ENCODE data around the gene SPATS1.

The SPATS1 gene, protein sequence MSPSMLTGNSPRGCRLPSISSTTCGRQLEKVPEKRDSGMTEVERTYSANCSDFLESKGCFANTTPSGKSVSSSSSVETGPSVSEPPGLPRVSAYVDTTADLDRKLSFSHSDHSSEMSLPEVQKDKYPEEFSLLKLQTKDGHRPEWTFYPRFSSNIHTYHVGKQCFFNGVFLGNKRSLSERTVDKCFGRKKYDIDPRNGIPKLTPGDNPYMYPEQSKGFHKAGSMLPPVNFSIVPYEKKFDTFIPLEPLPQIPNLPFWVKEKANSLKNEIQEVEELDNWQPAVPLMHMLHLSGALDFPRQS

DNA sequence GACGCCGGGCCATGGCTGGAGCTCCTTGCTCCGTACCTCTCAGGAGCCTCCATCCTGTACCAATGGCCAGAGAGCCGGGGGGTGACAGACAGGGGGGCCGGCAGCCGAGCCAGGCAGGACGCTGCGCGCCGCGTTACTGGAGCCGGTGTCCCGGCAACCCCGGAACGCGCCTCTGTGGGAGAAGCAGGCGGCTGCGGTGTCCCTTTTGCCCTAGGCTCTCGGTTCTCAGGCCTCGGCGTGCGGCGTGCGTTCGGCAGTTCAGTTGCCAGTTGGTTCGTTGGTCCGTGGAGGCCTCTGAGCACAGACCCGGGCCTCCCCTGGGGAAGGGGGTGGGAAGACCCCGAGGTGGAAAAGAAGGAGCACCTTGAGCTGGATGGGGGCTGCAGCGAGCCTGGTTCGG, at the start of gene SPATS1:
SPATS1 (plus strand) TSS at position 162 of the 400 bp plus-strand sequence. CDS start 446 bp downstream, outside the sequence.
- TF ChIP-seq, protein P1, sequence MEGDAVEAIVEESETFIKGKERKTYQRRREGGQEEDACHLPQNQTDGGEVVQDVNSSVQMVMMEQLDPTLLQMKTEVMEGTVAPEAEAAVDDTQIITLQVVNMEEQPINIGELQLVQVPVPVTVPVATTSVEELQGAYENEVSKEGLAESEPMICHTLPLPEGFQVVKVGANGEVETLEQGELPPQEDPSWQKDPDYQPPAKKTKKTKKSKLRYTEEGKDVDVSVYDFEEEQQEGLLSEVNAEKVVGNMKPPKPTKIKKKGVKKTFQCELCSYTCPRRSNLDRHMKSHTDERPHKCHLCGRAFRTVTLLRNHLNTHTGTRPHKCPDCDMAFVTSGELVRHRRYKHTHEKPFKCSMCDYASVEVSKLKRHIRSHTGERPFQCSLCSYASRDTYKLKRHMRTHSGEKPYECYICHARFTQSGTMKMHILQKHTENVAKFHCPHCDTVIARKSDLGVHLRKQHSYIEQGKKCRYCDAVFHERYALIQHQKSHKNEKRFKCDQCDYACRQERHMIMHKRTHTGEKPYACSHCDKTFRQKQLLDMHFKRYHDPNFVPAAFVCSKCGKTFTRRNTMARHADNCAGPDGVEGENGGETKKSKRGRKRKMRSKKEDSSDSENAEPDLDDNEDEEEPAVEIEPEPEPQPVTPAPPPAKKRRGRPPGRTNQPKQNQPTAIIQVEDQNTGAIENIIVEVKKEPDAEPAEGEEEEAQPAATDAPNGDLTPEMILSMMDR (IDR thresholded peaks at IDR 0.05): no peak

DNA sequence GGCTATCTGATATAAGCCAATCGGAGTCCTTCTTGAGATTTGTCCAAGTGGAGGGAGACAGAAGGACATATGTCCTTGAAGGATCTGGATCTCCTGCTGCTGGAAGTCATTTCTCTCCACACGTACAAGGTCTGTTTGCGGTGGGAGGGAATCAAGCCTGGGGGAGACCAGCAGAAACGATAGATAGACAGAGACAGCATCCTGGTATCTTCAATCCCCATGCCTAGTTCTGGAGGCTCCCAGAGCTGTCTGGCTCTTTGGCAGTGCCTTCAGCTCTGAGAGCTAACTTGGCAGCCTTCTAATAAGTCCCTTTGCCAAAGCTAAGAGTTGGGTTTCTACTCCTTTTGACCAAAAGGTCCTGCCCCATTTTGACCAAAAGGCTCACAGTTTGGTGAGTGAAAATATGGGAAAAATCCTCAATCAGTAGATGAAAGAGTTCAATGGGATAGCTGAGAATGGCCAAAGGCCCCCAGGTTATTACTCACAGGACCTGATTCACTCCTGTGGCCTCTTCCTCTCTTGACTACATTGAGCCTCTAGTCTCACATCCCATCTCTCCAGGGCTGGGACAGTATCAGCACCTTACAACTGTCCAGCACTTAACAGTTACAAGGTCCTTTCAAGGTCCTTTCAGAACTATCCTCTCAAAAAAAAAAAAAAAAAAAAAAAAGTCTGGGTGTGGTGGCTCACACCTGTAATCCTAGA, 49.6 kb upstream of the SPATS1 start:
- TF ChIP-seq, protein P1 (IDR thresholded peaks at IDR 0.05): no peak

DNA sequence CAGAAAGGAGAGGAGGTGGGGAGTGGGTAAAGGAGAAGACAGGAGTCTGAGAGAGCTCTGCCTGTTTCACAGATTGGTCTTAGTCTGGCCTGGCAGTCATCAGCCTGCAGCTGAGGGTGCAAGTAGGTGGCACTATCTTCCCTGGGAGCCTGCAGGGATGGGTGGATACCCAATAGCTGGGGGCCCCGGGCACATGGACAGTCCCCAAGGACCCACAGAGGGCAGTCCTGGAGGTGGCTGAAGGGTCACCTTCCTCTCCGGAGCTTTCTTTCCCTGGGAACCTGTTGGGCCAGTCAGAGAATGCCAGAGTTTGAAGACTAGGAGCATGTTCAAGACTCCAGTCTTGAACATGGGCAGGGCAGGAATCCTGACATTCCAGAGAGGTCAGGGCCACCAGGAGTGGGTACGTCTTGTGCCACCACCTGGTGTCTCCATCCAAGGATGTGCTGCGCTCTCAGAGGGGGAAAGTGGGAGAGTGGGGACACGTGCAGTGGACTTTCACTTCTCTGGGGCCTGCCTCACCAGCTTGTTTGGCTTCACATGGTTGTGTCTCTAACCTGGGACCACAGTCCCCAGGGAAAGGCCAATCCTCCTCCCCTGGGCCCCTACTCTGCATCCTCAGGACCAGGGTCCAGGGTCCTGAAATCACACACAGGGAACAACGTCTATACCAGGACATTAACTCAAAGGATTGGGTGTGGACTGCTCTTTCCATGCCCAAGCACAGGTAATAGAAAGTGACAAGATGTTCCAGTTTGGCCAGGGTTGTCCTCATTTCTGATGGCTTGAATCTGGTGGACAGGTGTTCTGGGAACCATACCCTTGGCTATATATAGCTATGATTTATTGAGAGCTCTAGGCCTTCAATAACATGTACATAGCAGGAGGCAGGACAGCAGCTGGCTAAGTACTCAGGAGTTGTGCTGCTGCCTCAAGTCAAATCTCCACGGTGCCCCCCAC, 47.3 kb upstream of the SPATS1 start:
- TF ChIP-seq, protein P1 (IDR thresholded peaks at IDR 0.05): no peak

DNA sequence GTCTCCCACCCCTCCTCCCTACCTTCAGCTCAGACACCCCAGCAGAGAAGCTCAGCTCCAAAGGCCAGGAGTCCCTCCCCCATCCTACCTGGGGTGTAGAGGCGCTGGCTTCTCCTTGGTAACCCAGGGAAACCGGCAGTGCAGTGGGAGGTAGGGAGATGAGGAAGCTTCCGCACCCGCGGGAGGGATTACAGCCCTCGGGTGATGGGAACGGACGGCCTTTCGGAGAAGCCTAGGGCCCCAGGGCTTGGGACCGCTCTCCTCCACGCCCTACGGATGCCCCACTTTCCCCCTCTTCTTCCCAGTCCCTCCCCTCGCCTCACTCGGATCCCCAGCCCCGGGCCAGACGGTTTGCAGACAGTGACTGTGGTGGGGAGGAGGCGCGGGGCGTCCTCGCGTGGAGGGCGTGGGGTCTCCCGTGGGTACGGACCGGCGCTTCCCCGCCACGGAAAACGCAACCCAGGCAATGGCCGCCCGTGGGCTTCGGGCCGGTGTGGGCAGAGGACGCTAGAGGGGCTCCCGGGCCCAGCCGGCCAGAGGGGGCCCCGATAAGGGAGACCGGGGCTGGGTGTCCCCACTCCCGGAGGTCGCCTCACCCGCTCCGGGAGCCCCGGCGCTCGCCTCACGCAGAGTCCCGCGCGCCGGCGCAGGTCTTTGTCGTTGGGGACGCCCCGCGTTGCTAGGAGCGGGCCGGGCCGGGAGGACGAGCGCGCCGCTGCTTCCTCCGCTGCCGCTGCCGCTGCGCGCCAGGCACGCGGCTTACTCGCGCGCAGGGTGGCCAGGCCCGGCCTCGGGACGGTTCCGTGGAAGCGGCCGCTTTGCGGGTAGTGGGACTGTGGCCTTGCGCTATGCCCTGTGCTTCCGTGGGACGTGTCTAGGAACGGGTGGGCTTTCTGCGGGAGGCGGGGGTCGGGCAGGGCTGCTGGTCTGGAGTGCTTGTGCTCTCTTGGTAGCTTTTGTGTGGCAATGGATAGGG, 45.1 kb upstream of the SPATS1 start:
- TF ChIP-seq, protein P1 (IDR thresholded peaks at IDR 0.05): no peak

DNA sequence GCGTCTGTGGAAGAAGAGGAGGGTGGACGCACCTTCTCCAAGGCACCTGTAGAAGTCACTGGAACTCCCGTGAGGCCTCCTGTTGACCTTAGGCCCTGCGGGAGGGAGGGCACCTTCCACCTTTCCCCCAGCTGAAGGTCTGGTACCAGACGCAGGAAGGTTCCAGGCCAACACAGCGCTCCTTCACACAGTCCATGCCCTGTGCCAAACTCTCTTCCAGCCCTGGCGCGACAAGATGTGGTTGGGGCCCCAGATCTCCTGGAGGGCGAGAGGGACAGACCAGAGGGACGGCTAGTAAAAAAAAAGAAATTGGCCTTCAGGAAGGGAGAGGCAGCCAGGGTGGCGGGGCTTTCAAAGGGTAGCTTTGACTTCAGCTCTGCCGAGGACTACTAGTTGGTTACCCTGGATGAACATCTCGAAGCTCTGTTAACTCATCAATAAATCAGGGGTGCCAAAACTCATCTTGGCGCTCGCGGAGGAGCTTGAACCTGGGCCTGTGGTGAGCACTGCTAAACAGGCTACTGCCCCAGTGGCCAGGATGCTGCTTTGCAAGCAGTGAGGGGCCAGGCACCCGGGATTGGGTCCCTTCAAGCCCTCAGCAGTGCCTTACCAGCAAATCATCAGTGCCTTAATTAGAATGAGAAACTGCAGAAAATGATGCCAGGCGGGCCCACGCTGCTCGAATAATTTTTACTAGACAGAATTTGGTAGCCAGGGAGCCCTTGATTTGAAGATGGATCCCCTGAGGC, 44.2 kb upstream of the SPATS1 start:
- TF ChIP-seq, protein P1 (IDR thresholded peaks at IDR 0.05): no peak

DNA sequence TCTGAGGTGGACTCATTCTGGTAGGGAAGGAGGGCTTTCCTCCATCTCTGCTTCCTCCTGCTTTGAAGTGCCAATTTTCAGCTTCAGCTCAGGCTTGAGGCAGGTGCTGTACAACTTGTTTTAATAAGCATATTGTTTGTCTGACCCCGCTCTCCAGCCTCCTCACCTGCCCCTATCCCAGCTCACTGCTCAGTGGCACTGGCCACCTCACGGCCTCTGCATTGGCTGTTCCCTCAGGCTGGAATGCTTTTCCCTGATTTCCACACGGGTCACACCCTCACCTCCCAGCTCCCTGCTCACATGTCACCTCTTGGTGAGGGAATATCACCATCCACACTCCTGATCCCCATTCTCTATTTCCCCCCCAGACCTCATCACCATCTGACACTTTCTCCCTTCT, 43.6 kb upstream of the SPATS1 start:
- TF ChIP-seq, protein P1 (IDR thresholded peaks at IDR 0.05): no peak
